Stimulated activated CD8-positive, alpha-beta memory T cell treated with anti-CD3 and anti-CD28 coated beads, Interleukin-7, amount 100 ng/mL, for 24 hours (primary cell): ENCODE results near the gene RABL3.
"Not testable (repeated sequence)": the region's sequence is repeated elsewhere in the genome, so short reads cannot be mapped to it uniquely, and the experiment has no call there.

Experiments
- DNase-seq: peaks from one replicate; pipeline ENCODE4 v3.0.0-alpha.2; 2020; ENCODE audit warnings: low read depth

The RABL3 gene

DNA sequence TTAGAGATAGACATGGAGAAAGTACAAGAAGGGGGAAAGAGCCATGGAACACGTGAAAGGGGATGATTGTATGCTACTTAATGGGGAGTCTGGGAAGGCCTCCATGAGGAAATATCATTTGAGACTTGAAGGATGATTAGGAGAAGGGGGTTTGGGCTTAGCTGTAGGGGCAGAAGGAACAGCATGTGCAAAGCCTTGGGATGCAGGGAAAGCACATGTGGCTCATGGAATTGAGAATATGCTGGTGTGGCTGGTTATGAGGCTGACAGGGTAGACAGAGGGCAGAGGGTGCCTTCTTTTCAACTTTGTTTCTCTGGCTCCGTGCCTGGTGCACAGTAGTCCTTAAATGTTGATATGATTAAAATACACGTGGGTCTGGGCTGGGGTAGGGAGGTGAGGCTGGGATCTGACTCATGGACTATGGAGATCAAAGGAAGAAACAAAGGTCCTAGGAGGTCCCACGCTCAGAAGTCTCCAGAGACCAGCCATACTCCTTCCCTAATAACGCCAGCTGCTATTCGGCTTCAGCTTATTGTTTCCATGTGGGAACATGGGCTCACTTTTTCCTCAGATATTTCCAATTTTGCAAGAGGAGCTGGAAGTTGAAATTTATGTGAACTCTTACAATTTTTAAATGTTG, 1.4 kb upstream of the RABL3 start:
- DNase-seq, result no peak

- DNase-seq, result no peak
Observed at GRCh38 chr3:120742849-120743365, 591 bp upstream of the RABL3 start.

GRCh38 chr3:120741837-120742197, 499 bp downstream of the RABL3 start:
- no peak for DNase-seq

DNA sequence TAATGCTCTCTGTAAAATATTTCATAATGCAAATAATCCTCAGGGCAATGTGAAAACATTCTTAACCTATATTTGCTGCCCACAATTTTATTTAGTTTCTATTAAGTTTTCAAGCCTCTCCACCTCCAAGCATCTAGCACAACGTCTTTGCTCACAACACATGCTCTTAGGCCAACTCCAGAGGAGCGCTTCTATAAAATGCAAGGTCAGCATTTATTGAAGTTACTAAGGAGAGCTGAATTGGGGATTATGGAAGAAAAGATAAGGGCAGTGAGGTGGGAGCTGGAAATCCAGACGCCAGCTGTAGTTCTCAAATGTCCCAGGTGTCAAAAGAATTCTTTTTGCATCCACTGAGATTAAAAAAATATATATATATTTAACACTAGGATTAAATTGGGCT, 996 bp downstream of the RABL3 start:
- no peak for DNase-seq

DNA sequence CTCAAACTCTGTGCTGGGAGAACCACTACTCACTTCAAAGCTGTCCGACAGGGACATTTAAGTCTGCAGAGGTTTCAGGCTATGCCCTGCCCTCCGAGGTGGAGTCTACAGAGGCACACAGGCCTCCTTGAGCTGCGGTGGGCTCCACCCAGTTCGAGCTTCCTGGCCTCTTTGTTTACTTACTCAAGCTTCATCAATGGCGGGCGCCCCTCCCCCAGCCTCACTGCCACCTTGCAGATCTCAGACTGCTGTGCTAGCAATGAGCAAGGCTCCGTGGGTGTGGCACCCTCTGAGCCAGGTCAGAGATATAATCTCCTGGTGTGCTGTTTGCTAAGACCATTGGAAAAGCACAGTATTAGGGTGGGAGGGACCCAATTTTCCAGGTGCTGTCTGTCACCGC, 4.3 kb downstream of the RABL3 start:
- DNase-seq, result not testable (repeated sequence)

DNA sequence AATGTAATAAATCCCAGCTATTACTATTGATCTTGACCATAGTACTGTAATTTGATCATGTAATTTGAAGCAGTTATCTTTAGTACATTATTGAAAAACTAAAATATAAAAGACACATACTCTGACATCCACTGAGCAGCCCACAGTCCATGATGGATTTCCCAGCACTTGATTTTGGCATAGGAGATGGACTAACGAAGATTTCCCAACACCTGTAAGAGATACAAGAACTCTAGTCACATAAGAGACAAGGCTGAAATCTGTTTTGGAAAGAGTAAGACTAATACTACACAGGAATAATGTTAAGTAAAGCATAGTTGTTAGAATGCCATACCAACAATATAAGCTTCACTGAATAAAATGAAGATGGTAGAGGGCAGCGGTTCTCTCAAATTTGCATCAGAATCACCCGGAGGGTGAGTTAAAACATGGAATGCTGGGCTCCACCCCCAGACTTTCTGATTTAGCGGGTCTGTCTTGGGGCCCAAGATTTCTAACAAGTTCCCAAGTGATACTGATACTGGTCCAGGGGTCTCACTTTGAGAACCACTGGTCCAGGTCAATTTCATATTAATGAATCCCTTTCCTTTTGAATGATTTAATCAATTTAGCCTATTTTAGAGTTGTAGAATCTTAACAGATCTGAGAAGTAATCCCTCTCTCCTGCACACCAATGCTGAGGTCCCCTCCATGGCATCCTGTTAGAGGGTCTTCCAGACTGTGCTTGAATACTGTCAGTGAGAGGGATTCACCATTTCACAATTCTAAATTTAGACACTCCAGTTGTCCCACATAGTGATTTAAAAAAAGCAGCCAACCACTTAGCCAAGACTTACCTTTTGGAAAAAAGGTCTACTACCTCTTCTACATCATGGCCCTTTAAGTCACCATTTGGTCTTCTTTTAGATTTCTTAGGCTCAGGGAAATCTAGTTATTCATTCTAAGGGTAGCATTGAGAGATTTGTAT, 11.5 kb downstream of the RABL3 start:
- DNase-seq, result no peak

DNA sequence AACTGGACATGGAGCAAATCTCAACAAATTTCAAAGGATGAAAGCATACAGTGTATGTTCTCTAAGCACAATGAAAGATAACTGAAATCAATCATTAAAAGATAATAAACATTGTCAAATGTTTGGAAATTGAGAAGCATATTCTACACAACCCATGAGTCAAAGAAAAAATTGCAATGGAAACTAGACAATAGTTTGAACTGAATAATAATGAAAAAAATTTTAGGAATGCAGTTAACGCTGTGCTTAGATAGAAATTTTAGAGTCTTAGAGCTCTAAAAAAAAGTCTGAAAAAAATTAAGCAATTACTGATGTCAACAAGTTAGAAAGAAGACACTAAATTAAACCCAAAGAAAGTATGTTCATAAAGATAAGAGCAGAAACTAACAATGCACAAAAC, 15.5 kb downstream of the RABL3 start:
- DNase-seq, result no peak

DNA sequence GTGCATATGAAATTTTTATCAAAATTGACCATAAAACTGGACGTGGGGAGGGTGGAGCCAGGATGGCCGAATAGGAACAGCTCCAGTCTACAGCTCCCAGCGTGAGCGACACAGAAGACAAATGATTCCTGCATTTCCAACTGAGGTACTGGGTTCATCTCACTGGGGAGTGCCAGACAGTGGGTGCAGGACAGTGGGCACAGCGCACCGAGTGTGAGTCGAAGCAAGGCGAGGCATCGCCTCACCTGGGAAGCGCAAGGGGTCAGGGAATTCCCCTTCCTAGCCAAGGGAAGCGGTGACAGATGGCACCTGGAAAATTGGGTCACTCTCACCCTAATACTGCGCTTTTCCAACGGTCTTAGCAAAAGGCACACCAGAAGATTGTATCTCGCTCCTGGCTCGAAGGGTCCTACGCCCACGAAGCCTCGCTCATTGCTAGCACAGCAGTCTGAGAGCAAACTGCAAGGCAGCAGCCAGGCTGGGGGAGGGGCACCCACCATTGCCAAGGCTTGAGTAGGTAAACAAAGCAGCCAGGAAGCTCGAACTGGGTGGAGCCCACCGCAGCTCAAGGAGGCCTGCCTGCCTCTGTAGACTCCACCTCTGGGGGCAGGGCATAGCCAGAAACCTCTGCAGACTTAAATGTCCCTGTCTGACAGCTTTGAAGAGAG, 23.0 kb downstream of the RABL3 start:
- DNase-seq, result peak; percentile 25

GRCh38 chr3:120713262-120713661, 29.1 kb downstream of the RABL3 start:
- no peak for DNase-seq

DNA sequence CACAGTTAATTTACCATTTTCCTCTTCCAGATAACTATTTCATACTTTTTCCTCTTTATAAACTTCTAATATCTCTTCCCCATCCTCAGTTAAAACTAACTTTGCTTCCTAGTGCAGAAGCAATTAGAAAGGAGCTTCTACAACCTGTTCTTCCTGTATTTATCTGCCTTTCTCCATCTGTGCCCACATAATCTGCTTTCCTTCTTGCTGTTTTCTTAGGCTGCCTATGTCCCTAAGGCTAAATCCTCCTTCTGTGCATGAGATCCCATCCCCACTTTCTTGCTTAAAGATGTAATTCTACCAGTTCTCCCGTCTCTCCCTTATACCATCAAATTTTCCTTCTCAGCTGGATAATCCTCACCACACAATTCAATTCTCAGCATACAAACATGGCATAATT, 31.9 kb downstream of the RABL3 start:
- no peak for DNase-seq

DNA sequence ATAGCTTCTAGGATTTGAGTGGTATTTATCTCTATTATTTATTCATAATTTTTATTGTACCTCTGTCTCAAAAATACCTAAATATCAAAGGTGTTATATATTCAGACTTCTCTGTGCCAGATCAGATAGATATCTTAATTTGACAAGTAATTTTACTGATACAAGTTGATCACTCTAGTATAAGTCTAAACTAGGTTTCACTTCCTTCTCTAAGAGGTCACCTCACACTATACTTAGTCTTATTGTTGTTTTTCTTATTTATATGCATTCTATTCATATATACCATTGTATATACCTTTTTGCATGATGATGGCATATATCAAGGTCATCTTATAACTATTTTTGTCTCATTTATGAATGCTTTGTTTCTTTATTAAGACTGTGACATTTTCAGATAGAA, 33.9 kb downstream of the RABL3 start:
- no peak for DNase-seq

GRCh38 chr3:120706950-120707349, 35.4 kb downstream of the RABL3 start:
- DNase-seq, result no peak

DNA sequence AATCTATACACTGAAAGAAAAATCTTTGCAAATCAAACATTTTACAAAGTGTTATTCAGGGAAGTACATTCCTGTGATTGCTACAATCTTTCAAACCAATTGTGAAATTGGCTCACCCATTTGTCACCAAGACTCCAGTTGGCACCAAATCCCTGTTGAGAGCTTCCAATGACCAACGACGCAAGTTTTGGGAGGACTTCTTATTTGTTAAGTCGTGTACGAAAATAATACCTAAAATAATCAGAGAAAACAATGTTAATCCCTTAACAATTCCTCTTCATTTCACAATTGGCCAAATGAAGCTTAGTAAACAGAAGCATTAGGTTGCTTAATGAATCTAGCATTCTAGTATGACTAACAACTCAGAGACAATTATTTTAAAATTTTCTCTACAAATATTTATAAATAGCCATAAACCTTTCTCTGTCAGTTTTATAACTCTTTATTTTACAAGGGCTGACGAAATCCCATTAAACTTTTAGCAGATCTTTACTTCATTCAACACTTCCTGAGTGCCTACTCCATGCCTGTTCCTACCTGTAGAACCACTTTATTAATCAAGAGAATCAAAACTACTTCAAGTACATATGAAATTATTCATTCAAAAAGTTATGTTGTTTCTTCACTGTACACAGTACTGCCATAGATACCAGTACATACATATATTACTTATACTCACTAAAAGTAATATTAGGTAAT, 36.3 kb downstream of the RABL3 start:
- DNase-seq, result no peak

GRCh38 chr3:120699333-120699732, 43.0 kb downstream of the RABL3 start:
- DNase-seq, result no peak

DNA sequence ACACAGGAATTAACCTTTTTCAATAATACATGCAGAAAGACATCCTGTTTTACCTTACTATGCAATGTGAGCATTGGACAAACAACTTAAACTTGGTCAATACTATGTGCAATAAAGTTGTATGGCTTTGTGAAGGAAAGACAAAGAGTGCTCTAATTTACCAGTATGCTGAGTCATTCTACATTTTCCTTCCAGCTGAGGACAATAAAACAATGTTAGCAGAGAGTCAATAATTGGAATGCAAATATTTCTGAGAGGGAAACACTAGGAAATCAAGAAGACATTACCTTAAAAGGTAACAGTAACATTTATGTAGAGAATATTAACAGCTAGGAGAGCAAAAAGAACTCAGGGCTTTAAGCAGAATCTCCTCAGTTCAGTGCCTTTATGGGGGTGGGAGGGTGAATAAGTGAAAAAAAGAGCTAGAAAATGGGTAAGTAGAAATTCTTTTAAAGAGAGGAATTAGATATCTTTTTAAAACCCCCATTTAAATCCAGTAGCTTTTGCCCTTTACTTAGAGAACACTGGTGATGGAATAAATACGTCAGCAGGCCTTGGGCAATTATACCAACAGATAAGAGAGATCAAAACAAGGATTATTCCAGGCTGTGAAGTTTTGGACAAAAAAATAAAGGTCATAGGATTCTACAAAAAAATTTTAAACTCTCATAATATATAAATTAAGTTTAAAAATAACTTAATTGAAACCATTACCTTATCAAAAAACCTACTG, 48.7 kb downstream of the RABL3 start:
- DNase-seq, result no peak

- no peak for DNase-seq
Observed at GRCh38 chr3:120689395-120689794, 52.9 kb downstream of the RABL3 start.

- no peak for DNase-seq
Observed at GRCh38 chr3:120688121-120688520, 54.2 kb downstream of the RABL3 start.

GRCh38 chr3:120685411-120685810, 56.9 kb downstream of the RABL3 start:
- DNase-seq, result no peak

- no peak for DNase-seq
Observed at GRCh38 chr3:120684896-120685295, 57.4 kb downstream of the RABL3 start.

DNA sequence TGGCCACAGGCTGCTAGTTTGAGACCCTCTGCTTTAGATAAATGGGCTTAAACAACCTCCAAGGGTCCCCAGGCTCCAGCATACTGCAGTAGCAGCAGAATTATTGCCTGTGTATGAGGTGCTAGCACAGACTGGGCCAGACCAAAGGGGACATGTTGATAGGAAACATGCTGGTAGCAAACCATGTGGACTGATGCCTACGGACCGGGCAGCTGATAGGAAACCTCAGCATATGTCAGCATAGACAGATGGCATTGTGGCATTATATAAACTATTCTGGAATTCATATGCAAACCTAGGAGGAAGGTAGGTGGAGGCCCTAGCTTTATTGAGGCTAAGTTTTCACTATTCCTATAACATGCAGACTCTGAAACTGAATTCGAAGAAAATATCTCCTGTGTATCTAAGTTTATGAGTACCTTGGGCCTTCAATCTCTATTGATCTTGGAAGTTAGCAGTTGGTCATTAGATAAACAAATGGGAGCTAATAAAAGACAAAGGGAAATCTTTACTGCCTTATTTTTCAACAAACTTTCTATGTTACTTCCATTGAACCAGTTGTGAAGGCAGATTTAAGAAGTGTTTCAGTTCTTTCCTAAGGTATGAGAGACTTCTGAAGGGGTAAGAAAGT, 58.5 kb downstream of the RABL3 start:
- DNase-seq, result no peak

DNA sequence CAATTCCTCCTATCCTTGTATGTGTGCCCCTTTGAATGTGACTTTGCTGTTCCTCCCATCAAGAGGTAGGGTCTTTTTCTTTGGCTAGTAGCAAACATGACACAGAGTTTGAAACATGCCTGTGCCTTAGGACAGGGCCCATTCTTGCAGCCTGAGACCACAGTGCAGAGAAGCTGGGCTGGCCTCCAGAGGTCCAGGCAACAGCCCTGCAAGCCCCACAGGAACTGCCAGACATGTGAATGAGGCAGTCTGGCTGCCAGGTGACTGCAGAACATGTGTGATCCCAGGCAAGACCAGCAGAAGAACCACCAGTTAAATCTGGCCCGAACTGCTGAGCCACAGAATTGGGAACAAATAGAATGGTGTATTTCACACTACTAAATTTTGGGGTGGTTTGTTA, 59.1 kb downstream of the RABL3 start:
- DNase-seq, result no peak
